NCI-H748 (cell line): ENCODE measurements around the gene NFE2.

ENCODE experiments used
- DNase-seq: peaks from one replicate; lab custom pipeline; 2025; ENCODE audit not compliant: unreplicated experiment; lab: John Stamatoyannopoulos, UW

NFE2 gene

DNA sequence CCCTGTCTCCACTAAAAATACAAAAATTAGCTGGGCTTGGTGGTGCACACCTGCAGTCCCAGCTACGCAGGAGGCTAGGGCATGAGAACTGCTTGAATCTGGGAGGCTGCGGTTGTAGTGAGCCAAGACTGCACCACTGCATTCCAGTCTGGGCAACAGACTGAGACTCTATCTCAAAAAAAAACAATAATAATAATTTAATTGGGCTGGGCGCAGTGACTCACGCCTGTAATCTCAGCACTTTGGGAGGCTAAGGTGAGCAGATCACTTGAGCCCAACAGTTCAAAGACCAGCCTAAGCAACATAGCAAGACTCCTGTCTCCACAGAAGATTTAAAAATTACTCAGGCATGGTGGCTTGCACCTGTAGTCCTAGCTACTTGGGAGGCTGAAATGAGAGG is 47.6 kb downstream of the NFE2 start:
- DNase-seq = no peak

DNA sequence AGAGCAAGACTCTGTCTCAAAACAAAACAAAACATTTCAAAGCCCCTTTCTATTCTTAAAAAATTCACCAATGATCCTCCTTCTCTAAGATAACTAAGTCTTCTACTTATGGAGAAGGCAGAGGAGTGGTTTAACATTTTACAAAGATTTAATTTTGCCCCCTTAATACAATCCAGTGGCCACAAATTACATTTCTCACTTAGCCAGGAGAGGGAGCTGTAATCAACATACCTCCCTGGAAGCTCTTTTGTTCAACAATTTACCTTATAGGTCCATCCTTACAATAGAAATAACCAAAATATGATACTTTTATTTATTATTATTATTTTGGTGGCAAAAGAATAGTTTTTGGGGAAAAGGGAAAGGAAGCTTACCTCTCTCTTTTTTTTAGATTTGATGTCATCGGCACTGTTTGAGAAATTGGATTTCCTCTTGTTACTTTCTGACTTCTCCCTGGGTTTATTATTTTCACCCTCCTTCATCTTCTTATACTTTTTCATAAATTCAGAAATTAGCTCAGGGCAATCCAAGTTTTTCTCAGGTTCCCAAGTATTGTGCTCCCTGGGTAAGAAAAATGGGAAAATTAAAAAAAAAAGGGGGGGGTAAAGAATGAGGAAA is 49.0 kb downstream of the NFE2 start:
- peak; percentile 57 for DNase-seq

- no peak for DNase-seq
Measured at GRCh38 chr12:54249489-54249888, 51.3 kb downstream of the NFE2 start.

DNA sequence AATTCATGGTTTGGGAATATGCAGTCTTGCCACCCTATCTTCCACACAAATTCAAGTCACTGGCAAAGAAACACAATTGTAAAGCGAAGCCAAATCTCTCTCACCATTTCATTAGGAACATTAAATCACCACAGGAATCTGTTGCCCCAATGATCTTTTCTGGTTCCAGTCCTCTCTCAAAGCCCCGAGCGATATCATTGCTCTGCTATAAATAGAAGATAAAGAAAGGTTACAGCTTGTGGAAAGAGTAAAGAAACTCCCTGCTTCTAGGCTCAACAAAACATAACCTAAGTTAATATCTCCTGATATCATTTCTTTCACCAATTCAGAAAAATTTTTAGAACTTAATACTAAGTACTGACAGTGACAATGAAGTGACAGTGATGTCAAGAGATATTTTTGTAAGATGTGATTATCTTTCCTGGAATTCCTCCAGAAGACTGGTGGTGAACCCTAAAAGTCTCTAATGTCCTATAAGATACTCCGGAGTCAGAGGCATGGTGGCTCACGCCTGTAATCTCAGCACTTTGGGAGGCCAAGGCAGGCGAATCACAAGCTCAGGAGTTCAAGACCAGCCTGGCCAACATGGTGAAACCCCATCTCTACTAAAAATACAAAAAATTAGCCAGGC is 54.7 kb downstream of the NFE2 start:
- DNase-seq = no peak
